Fibroblast of upper back skin (primary cell): ENCODE results near the gene MSH3.
"Not testable (repeated sequence)": the region's sequence is repeated elsewhere in the genome, so short reads cannot be mapped to it uniquely, and the experiment has no call there.

Source experiments
- DNase-seq: peaks from one replicate; pipeline ENCODE4 v3.0.0-alpha.2; 2013

Gene MSH3

DNA sequence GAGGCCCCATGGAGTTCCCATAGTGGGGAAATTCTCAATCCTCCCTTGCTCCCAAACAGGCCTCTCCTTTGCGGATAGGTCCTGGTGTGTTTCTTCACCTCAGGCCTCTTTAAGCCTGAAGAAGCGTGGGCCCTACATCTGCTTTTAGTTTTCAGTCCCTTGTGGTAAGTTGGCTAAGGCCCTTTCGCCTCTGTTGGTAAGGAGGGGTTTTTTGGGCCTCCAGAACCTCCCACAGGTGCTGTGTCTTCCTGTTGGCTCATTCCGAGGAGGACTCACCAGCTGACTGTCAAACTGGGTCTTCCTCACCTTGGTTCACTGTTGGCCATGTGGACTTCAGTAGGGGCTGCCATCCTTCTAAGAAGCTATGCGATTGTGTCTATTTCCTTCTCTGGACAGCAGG, 56.8 kb downstream of the MSH3 start:
- no peak for DNase-seq

DNA sequence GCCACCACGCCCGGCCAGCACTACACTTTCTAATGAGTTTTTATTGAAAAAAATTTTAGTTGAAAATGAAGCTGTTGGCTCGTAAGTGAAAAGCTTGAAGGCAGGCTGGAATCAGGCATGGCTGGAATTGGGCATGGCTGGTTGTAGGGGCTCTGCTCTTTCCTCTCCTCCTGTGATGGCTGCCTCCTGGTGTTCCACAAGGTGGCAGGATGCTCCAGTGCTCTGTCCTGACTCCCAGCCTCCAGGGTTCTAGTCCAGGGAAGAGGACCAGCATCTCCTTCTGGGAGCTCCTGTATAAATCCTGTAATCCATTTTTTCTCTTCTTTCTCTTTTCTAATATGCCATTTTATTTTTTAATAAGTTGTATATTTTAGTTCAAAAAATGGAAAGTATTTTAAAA, 57.5 kb downstream of the MSH3 start:
- peak; percentile 43 for DNase-seq

DNA sequence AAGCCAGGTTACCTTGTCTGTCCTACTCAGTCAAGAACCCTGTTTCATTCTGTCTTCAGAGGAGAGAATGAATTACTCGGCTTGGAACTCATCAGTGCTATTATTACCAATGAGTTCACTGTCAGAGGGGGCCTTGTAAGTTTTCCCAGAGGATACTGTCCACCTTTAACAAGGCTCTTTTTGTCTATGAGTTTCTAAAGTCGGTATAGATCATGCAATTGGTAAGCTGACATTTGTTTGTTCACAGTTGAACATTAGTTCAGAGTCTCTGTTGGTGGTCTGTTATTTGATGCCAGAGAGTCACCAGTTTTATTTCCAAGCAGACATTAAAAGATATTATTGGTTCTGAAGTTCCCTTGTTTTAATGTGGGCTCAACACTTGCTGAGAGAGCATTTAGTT, 58.5 kb downstream of the MSH3 start:
- DNase-seq, result no peak

DNA sequence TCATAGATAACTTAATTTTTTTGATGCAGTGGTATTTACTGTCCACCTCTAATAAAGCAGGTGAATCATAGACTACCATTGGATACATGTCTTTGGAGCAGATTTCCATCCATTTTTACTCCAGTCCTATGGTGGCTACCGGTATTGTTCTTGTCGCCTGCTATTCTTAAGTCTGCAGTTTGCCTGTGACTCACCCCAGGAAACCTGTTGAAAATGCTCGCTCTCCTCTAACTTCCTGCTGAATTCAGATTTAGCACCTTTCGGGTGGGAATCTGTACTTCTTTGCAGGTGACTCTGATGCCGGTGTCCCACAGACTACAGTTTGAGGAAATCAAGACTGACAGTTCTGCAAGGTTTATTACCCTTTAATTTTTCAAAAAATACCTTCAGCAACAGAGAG, 59.2 kb downstream of the MSH3 start:
- no peak for DNase-seq

DNA sequence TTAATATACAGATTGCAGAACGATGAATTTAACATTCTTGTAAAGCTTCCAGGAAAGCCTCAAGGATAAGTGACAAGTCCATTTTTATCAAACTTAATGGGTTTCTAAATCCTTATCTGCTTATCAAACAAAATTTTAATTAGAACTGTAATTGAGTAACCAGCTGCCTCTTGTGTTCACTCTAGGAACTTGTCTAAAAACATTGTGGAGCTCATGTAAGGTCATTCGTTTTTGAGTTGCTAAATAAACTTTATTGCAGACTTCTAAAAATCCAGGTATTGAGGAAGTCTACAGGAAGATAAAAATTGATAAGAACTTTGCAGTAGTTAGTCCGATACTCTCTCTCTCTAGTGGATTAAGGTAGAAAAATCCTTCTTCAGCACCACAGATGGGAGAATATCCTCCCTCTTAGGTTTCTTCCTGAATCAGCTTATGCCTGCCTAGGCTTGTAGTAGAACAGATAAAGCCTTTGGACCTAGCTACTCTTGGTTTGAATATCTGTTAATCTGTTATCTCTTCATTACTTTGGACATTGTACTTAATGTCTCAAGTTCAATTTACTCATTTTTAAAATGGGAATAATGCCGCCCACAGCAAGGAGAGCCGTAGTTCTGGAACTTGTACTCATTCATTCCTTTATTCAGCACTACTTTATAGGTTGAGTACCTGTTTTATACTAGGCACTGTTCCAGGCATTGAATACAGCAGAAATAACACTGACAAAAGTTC, 60.3 kb downstream of the MSH3 start:
- DNase-seq, result no peak

DNA sequence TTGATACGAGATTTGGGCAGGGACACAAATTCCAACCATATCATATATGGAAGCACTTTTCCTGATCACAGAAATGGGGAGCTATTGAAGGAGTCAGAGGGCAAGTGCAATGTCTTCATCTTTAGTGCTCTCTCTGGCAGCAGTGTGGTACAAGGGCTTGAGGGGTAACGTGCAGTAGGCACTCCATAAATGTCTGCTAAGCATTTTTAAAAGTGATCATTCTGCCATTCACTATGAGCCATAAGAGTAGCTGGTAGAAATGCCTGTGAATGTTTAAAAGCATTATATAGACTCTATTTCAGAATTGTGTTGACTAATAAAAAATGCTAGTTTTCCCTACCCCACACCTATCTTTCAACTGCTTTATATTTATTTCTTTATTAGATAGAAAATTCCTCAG, 61.4 kb downstream of the MSH3 start:
- no peak for DNase-seq

DNA sequence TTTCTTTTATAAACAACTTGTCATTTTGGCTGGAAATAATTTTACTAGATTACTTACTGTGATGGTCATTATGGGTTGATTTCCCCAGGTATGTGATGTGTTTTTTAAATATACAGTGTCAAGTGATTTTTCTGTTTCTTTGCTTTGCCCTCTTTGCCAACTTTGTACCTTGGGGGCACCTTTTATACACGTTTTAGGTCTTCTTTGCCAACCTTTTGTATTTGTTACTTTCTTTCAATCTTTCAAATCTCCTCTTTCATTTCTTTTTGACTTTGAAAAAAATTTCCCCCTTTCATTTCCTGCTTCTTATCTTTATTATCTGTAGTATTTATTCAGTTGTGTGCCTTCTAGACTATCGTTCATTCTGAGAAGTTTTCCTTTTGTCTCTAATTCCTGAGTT, 65.7 kb downstream of the MSH3 start:
- no peak for DNase-seq

DNA sequence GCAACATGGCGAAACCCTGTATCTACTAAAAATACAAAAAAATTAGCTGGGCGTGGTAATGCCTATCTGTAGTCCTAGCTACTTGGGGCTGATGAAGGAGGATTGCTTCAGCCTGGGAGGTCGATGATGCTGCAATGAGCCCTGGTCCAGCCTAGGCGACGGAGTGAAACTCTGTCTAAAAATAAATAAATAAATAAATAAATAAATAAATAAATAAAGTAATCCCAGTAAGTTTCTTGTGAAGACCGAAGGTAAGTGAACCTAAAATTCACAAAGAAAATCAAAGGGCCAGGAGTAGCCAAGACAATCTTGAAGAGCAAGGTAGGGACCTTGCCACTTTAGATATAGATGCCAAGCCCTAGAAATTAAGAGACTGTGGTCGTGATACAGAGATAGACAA, 68.5 kb downstream of the MSH3 start:
- no peak for DNase-seq

DNA sequence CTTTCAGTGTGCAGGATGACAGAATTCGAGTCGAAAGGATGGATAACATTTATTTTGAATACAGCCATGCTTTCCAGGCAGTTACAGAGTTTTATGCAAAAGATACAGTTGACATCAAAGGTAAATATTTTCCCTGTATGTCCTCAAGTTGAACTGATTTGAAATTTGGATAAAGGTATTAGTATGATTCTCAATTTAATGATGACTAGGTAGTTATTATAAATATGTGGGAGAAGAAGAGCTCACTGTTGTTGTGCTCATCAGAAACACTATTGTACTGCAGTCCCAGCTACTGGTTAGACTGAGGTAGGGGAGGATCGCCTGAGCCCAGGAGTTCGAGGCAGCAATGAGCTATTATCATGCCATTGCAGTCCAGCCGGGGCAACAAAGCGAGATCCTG, 71.0 kb downstream of the MSH3 start:
- no peak for DNase-seq

DNA sequence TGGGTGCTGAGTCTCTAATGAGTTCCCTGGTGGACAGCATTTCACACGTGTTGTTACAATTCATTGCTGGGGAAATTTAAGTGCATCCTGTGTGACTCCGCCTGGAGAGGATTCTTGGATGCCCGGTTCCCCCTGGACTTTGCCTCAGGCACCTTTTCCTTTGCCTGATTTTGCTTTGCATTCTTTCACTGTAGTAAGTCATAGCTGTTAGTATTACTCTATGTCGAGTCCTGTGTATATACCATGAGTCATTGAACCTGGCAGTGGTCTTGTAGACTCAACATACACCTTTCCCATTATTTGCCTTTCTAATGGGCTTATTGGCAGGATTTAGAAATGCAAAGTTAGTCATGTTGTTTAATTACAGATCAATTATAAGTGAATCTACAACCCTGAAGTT, 82.3 kb downstream of the MSH3 start:
- DNase-seq, result no peak

DNA sequence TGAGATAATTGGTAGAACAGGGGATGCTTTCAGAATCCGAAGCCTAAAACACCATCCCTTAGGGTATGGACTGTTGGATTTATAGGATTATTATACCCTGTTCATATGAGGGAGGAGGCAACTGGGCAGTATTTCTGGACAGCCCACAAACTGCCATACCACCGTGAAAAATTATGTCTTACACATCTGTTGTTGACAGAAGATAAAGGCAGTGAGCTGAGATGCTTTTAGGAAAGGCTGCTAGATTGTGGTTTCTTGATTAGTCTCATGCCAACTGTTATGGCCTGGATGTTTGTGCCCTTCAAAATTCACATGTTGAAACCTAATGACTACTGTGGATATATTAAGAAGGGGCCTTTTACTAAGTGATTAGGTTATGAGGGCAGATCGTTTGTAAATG, 84.0 kb downstream of the MSH3 start:
- no peak for DNase-seq

DNA sequence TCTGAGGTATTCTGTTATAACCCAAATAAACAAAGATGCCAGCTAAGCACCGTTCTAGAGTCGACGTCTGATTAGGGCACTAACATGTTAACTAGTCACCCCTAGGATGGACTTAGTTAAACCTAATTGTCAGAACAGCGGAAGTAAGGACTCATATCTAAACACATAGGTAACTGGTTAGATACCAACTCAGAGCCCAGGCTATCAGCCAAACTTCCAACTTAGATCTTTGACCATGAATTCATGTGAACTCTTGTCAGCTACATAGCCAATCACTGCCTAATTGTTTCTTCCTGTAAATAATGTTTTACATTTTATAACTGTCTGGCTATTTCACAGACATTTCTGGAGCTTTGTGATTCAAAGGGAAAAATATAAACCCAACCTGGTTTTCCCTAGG, 84.6 kb downstream of the MSH3 start:
- DNase-seq, result no peak

DNA sequence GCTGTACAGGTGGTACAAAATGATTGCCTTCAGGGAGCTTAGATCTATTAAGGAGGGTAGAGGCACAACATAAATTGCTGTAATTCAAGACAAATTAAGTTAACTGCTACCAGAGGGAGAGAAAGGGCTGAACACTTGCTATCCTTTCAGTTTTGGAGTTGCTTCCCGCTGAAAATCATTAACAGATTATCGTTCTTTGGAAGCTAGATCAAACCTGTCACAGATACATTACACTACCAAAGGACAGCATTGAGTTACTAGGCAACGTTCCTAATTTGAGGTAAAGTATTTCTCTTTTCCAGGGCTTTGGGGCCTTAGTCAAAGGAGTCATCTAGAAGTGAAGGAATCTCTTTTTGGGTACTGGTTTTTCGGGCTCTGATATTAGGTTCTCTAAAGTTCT, 85.0 kb downstream of the MSH3 start:
- no peak for DNase-seq

DNA sequence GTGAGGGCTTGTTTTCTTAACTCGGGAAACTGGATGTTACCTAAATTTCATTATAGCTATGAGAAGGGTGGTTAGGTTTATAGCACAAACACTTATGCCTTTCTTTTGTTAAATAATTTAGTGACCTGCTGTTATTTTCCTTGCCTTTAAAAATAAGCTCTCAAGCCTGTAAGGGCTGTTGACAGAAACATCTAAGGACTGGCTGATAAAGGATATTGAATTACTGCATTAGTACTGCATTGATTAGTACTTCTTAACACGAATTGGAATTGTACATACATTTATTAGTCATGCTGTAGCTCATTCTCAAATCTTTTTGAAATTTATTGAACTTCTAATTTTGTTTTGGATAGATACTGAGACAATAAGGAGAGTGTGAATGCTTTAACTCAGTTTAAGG, 85.4 kb downstream of the MSH3 start:
- DNase-seq, result no peak

DNA sequence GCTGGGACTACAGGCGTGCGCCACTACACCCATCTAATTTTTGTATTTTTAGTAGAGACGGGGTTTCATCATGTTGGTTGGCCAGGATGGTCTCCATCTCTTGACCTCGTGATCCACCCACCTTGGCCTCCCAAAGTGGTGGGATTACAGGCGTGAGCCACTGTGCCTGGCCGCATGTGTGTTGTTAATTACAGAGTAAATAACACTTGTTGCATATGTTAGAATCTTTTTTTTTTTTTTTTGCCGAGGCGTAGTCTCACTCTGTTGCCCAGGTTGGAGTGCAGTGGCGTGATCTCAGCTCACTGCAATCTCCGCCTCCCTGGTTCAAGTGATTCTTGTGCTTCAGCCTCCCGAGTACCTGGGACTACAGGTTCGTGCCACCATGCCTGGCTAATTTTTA, 86.0 kb downstream of the MSH3 start:
- not testable (repeated sequence) for DNase-seq

DNA sequence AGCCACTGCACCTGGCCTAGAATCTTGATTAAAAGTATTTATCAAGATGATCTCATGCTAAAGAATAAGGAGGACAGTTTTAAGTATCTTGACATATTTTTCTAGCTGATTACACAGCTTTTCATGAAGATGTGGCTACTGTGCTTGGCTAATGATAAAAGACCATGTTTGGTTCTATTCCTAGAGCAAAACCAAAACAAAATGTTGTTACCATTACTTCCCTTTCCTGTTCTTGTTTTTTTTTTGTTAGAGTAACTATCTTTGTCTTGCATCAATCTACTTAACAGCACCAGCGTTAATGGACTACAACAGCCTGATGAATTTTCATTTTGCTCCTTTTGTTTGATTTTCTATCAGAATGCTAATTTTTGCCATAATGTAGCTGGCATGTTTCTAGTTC, 86.5 kb downstream of the MSH3 start:
- DNase-seq, result no peak

DNA sequence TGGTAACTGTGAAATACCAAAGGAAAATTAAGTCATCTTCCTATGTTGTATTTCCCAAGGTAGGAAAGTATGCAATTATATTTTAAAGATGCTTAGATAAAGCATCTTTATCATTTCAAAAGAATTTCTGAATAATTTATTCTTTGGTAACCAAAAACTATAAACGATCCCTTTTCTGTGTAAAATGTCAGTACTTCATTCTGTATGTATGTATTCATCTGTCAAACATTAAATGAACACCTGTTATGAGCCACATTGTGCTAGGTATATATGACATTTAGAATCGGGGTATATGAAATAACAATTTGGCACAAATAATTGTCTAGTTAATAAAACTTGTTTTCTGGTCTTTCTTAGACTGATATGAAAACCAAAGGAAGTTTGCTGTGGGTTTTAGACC, 89.7 kb downstream of the MSH3 start:
- no peak for DNase-seq

DNA sequence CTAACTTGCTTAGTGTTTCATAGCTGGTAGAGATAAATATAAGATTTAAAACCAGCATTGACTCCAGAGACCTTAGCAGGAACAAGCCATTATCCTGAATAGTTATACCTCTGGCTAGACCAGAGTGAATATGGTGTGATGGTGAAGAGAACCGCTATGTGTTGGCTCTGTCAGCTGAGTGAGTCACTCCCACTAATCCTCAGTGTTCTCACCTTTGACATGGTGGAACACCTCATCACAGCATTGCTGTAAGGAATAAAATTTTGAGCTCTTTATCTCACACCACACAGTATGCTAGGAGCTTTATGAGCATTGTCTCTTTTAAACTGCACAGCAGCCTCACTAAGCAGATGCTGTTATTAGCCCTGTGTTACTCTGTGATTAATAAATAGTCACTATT, 91.0 kb downstream of the MSH3 start:
- peak; percentile 30 for DNase-seq

DNA sequence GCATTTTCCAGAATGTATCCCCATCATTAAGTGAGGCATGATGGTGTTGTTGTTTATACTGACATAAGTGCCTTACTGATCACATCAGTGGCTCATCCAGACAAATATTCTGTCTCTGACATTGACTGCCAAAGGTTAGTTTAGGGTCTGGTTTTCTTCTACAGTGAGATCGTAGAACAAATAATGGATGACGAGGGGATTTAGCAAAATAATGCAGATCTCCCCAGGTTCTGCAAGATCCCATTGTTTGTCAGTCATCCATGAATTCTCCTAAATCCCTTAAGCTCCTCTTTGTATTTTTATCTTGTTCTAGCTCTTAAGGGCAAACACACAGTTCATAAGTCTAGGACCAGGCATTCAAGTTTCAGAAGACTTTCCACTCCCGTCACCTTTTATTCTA, 93.5 kb downstream of the MSH3 start:
- no peak for DNase-seq

DNA sequence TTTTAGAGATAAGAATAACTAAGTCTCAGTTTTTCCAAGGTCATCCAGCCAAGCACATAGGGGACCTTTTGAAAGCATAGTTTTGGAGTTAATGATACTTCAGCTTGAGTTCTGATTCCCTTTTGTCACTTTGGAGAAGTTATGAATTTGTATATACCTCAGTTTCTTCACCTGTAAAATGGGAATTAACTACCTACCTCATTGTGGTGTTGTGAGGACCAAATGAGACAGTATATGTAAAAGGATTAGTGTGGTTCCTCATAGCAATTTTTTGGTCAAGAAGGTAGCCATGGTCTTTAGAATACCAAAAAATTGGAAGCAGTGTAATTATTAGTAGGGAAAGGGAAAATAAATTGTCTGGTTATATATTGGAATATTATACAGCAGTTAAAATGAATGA, 98.0 kb downstream of the MSH3 start:
- no peak for DNase-seq

DNA sequence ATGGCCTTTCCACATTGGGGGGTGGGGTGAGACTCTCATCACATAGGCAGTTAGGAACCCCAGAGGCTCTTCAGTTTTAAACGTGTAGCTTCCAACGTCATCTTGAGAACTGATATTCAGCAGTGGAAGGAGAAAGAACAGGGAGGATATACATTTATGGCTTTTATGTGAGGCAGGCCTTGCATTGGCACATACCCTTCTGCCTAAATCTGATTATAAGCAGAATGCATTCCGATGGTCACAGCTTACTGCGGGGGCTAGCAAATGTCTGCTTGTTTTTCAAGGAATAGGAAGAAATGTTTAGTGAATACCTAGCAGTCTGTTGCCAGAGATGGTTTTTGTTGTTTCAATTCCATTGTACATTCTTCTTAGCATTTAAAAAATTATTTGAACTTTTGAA, 99.3 kb downstream of the MSH3 start:
- DNase-seq, result no peak

DNA sequence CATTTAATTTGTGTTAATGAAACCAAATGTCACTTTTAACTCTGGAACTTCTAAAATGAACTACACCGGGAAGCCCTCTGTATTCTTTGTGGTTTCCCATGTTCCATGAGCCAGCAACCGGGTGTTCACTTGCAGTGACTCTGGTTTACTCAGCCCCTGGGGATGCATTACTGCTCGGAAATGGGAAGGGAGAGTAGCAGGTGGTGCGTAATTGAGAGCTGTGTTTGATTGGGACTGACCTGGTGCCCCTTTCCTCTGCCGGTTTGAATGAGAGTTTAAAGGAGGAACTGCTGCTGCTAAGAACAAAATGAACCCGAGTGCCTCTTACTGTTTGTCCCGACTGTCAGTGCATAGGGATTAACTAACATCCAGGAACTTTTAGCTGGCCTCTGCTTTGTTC, 100.4 kb downstream of the MSH3 start:
- peak; percentile 36 for DNase-seq

DNA sequence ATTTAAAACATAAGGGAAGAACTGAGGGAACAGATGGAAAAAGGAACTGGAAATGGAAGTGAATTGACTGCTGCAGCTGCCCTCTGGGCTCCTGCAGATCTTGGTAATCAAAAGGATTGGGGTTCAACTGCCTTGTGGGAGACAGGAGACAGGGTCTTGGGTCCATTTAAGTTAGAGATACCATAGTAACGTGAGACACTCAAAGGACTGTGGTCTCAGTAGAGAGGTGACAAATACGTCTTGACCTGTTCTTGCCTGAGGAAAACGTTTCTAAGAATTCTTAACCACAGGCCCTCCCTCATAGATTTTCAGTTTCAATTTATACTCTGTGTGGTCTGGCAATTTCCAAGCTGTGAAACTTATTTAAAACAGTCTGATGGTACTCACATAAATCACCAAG, 101.2 kb downstream of the MSH3 start:
- no peak for DNase-seq

DNA sequence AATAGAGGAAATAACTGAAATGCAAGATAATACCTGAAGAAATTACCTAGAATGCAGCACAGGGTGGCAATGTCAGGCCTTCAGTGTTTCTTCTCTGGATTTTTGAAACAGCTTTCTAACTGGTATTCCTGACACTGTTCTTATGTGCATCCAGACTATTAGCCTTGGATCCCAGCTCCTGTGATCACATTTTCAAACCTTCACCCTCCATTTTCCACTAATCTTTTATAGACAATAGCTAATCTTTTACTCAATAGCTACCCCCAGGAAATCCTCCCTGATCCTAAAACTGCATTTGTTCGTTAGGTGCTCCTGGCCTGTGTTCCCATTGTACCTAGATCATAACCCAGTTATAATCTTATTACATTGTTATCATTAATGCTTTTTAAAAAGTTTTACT, 101.8 kb downstream of the MSH3 start:
- no peak for DNase-seq

DNA sequence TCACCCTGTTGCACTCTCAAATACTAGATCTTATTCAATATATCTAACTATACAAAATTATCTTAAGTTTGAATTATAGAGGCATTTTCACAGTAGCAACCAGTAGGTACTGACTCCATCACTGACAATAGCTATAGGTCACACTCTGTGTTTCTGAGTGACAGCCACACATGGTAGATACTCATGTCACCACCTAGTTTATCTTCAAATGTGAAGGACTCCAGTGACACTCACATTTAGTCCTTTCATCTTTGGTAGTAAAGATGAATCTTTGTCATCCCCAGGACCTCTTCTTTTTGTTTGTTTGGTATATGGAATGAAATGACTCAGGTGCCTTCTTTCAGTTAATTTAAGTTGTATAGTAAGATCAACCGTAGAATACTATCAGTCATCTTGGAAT, 102.8 kb downstream of the MSH3 start:
- no peak for DNase-seq
